CD4-positive, alpha-beta T cell treated with Interleukin-15 for 1 hour (primary cell): ENCODE data around the gene EIF2S3.
"Not testable (repeated sequence)": the region's sequence is repeated elsewhere in the genome, so short reads cannot be mapped to it uniquely, and the experiment has no call there.

ENCODE experiments used
- DNase-seq: peaks from one replicate; pipeline ENCODE4 v3.0.0-alpha.2; 2020

Gene EIF2S3

DNA sequence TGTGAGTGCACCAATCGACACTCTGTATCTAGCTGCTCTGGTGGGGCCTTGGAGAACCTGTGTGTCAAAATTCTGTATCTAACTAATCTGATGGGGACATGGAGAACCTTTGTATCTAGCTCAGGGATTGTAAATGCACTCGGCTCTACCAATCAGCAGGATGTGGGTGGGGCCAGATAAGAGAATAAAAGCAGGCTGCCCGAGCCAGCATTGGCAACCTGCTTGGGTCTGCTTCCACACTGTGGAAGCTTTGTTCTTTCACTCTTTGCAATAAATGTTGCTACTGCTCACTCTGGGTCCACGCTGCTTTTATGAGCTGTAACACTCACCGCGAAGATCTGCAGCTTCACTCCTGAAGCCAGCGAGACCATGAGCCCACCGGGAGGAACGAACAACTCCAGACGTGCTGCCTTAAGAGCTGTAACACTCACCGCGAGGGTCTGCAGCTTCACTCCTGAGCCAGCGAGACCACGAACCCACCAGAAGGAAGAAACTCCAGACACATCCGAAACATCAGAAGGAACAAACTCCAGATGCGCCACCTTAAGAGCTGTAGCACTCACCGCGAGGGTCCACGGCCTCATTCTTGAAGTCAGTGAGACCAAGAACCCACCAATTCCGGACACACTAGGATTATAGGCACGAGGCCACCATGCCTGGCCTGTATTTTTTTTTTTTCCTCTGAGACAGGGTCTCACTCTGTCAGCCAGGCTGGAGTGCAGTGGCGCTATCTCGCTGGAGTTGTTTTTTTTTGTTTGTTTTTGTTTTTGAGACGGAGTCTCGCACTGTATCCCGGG lies 4.0 kb upstream of the EIF2S3 start:
- not testable (repeated sequence) for DNase-seq

DNA sequence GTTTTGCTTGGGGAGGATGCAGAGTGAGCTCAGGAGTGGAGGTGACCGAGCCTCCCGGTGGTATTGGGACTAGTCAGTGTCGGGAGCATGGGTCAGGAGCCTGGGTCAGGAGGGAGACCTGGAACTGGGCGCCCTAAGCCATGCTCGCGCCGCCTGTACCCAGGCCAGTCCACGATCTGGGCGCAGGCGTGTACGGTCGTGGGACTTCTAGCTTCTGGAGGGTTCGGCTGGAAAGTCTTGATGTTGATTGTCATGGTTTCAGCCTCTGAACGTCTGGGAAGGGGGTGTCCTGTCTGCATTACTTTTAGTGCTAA lies 244 bp downstream of the EIF2S3 start:
- no peak for DNase-seq

DNA sequence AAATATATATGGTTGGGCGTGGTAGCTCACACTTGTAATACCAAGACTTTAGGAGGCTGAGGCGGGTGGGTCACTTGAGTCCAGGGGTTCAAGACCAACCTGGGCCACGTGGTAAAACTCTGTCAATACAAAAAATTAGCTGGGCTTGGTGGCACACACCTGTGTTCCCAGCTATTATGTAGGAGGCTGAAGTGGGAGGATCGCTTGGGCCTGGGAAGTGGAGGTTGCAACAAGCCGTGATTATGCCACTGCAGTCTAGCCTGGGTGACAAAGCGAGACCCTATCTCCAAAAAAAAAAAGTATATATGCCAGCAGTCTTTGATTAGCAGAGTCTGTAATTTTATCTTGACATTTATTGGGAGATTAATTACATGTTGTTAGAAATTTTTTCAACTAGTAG lies 8.7 kb downstream of the EIF2S3 start:
- DNase-seq = no peak

DNA sequence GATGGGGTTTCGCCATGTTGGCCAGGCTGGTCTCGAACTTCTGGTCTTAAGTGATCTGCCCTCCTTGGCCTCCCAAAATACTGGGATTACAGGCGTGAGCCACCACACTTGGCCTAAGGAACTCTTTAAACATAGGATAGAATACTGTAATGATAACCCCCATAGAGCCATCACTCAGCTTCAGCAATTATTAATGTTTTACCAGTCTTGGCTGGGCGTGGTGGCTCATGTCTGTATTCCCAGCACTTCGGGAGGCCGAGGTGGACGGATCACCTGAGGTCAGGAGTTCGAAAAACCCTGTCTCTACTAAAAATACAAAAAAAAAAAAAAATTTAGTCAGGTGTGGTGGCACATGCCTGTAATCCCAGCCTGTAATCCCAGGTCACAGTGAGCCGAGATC lies 15.1 kb downstream of the EIF2S3 start:
- no peak for DNase-seq

DNA sequence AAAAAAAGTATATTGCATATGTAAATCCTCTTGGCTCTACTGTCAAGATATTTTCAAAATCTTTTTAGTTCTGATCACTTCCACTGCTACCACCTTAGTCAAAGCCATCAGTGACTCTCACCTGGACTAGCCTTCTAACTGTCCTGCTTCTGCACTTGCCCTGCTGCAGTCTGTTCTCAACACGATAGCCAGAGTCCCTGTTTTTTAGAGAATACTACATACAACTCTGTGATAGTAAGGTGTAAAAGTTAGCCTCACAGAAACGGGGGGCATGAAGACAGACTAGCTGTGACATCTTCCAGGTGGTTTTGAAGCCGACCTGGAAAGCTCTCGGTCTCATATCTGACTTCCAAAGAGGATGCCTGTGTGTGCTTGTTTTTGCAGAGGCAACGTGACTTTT lies 24.7 kb downstream of the EIF2S3 start:
- no peak for DNase-seq

DNA sequence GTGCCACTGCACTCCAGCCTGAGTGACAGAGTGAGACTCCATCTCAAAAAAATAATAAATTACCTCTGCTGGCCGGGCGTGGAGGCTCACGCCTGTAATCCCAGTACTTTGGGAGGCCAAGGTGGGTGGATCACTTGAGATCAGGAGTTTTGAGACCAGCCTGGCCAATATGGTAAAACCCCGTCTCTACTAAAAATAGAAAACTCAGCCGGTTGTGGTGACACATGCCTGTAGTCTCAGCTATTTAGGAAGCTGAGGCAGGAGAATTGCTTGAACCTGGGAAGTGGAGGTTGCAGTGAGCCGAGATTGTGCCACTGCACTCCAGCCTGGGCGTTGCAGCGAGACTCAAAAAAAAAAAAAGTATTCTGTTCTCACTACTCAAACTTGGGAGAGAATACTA lies 25.5 kb downstream of the EIF2S3 start:
- not testable (repeated sequence) for DNase-seq

DNA sequence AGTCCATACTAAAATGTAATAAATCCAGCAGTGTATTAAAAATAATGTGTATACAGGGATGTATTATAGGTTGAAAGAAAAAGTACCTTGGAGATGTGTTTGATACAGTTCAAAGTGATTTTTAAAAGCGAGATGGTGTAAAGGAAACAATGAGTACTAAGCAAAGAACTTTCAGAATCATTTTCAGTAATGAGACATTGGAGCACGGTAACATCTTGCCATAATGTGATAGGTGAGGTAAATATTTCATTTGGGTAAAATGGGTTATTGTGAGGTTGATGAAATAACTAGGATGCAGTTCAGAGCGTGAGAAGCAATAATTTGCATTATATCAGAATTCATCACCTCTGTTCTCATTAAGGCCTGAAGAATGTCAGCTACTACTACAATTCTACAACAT lies 25.9 kb downstream of the EIF2S3 start:
- no peak for DNase-seq

DNA sequence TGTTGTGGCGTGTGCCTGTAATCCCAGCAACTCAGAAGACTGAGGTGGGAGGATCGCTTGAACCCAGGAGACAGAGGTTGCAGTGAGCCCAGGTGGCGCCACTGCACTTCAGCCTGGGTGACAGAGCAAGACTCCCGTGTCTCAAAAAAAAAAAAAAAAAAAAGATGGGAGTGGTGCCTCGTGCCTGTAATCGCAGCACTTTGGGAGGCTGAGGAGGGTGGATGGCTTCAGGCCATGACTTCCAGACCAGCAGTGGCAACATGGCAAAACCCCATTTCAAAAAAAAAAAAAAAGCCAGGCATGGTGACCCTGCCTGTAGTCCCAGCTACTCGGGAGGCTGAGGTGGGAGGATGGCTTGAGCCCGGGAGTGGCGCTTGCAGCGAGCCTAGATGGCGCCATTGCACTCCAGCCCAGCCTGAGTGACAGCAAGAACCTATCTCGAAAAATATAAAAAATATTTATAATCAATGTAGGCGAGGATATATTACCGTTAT lies 27.0 kb downstream of the EIF2S3 start:
- peak; percentile 56 for DNase-seq

DNA sequence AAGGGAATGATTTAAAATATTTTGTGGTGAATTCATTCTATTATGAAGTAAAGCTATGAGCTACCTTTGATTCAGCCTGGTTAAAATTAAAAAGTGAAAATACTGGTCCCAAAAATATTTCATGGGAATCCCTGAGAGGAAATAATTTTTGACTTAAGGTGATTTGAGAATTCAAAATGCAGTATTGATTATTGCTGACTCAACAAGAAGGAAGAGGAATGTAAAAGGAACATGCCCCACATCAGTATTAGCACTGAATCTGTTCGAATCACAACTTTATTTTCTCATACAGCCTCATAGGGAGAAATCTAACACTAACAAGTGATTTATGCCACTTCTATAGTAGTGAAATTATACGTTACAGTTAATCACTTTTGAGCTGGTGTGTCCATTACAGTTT lies 27.7 kb downstream of the EIF2S3 start:
- no peak for DNase-seq

DNA sequence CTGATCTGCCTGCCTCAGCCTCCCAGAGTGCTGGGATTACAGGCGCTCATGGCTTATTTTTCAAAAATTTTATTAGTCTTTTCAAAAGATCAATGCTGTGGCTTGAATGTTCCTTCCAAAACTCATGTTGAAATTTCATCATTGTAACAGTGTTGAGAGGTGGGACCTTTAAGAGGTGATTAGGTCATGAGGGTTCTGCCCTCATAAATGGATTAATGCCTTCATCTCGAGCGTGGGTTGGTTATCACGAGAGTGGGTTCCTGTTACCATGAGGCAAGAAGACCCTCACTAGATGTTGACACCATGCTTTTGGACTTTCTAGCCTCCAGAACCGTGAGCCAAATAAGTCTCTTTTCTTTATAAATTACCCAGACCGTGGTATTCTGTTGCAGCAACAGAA lies 30.3 kb downstream of the EIF2S3 start:
- no peak for DNase-seq

DNA sequence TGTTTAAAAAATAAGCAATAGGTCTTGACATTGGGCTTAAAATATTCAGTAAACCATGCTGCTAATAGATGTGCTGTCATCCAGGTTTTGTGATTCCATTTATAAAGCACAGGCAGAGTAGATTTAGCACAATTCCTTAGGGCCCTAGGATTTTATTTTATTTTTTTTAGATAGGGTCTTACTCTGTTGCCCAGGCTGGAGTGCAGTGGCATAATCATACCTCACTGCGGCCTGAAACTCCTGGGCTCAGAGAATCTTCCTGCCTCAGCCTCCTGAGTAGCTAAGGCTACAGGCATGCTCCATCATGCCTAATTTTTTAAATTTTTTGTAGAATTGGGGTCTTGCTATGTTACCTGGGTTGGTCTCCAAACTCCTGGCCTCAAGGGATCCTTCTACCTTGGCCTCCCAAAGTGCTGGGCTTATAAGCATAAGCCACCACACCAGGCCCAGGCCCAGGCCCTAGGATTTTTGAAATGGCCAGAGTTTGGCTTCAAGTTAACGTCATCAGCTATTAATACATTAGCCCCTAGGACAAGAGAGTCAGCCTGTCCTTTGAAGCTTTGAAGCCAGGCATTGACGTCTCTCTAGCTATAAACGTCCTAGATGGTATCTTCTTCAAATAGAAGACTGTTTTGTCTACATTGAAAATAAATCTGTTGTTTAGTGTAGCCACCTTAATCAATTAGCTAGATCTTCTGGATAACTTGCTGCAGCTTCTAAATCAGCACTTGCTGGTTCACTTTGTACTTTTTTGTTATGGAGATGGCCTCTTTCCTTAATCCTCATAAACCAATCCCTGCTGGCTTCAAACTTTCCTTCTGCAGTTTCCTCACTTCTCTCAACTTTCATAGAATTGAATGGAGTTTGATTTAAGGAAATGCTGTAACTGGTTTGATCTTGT lies 35.8 kb downstream of the EIF2S3 start:
- DNase-seq = no peak

DNA sequence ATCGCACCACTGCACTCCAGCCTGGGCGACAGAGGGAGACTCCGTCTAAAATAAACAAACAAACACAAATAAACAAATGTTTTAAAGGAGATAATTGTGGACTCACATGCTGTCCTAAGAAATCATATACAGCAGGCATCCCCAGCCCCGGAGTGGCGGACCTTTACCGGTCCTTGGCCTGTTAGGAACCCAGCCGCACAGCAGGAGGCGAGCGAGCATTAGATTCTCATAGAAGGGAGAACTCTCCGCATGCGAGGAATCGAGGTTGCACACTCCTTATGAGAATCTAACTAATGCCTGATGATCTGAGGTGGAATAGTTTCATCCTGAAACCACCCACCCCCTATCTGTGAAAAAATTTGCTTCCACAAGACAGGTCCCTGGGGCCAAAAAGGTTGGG lies 39.0 kb downstream of the EIF2S3 start:
- DNase-seq = no peak

DNA sequence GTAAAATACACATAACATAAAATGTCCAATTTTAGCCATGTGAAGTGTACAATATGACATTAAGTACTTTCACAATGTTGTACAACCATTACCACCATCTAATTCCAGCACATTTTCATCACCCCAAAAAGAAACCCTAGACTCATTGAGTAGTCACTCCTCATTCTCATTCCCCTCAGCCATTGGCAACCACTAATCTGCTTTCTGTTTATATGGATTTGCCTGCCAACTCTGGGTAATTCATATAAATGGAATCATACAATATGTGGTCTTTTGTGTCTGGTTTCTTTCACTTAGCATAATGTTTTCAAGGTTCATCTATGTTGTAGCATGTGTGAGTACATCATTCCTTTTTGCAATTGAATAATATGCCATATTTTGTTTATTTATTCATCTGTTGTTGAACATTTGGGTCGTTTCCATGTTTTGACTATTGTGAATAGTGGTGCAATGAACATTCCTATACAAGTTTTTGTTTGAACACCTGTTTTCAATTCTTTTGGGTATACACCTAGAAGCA lies 43.0 kb downstream of the EIF2S3 start:
- DNase-seq = no peak

DNA sequence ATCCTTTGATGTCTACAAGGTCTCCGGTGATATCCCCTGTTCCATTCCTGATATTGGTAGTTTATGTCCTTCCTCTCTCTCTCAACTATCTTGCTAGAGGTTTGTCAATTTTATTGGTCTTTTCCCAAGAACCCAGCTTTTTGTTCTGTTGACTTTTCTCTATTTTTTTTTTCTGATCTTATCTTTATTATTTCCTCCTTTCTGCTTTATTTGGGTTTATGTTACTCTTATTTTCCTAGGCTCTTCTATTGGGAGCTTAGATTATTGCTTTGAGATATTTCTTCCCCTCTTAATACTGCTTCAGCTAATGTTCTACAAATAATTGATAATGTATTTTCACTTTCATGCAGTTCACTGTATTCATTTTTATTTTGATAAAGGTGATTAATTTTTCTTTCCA lies 44.2 kb downstream of the EIF2S3 start:
- no peak for DNase-seq

DNA sequence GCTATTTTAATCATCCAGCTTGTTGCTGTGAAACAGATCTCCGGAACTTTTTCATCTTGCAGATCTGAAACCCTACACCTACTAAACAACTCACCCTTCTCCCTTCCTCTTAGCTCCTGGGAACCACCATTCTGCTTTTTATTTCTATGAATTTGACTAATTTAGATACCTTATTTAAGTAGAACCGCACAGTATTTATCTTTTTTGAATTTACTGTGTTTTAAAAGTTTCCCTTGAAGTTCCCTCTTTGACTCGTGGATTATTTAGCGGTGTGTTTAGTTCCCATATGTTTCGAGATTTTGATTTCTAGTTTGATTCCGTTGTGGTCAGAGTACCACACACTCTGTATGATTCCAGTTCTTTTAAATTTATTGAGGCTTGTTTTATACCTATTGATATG lies 44.6 kb downstream of the EIF2S3 start:
- DNase-seq = no peak

DNA sequence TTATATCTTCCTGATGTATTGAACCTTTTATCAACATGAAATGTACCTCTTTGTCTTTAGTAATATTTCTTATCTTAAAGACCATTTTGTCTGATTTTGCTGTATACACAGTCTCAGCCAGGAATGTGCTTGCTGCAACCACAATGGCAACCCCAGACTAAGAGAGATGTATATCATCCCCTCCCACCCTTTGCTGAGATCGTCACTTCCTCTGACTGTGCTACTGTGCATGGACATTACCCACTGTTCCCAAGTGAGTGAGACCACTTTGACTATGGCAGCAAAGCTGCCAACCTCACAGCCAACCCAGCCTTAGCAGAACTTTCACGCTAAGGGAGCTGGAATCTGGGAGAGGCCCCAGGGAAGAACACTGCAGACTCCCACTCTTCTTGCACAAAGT lies 46.0 kb downstream of the EIF2S3 start:
- DNase-seq = no peak

DNA sequence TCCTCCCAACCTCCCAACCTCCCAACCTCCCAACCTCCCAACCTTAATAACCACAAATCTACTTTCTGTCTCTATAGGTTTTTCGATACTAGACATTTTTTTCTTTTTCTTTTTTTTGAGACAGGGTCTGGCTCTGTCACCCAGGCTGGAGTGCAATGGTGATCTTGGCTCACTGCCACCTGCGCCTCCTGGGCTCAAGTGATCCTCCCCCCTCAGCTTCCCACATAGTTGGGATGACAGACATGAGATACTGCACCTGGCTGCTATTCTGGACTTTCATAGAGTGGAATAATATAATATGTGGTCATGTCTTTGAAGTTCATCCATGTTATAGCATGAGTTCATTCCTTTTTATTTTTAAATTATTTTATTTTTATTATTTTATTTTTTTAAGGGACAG lies 55.3 kb downstream of the EIF2S3 start:
- DNase-seq = no peak

DNA sequence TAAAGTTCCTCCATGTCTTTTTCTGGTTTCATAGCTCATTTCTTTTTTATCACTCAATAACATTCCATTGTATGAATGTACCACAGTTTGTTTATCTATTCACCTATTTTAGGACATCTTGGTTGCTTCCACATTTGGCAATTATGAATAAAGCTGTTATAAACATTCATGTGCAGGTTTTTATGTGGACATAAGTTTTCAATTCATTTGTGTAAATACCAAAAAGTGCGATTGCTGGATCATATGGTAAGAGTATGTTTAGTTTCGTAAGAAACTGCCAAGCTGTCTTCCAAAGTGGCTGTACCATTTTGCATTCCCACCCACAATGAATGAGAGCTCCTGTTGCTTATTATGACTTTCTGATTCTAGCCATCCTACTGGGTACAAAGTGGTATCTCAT lies 58.4 kb downstream of the EIF2S3 start:
- DNase-seq = no peak

DNA sequence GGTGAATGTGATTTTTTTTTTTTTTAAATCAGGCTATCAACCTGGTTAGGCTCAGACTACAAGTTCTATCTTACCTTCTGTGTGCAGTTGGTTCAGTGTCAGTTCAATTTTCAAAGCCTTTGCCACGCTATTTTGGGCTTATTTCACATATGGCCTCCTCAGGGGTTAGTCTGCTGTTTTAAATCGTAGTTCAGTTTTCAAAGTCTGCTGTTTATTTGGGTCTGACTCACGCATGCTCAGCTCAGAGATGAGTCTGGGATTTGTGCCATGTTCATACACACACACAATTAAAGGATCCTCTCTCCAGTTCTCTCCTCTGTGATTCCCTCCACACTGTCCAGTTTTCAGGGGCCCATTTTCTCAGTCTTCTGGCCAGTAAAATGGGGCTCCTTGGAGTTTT lies 62.5 kb downstream of the EIF2S3 start:
- no peak for DNase-seq

DNA sequence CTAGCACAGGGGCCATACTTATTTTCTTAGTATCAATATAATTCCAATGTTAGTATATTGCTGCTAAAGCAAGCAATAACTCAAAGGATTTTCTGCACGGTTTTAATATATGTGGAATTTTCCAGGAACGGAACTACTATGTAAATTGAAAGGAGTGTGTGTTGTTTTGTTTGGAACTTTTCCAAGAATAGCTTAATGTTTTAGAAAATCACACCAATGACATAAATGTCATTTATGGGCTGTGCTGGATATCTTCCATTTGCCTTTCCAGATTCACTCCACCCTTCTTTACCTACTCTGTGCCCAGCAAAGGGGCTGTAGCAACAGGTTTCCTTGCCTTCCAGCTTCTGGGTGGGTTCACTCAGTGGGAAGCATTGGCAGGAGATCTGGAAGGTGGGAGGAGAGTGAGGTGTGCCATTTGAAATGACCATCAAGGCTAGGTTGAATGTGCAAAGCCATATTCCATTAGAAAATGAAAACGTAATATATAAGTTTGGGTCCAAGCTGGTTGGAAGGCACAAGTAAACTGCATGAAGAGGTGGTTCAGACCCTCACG lies 69.6 kb downstream of the EIF2S3 start:
- no peak for DNase-seq

DNA sequence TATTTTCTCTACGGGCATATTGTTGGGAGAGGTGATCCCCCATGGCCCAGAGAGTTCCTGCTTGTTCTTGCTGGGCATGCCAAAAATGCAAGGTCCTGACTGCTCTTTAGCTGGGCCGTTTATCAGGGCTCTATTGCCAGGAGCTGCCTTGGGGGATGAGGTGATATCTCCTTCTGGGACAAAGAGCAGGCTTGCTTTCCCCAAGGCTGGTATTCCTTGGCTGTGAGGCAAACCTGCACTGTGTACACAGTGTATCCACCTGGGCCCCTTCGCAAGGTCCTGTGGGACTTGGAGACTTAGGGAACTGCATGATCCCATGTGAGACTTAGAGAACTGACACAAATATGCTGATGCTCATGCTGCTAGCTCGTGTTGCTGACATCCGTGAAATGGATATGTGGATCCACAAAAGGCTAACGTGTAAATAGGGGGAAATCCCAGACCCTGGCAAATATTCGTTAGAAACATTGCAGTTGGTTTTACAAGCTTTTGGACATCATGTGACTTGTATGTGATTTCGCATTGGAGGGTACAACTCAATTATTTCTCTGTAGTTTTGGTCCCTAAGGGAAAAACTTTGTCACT lies 70.4 kb downstream of the EIF2S3 start:
- DNase-seq = no peak
